ENCODE measurements around the gene TRUB1. TPM values are rescaled to one million over a fixed set of nuclear protein-coding genes. Genes with fewer than 3 reads are reported as not detected.
A peak's percentile ranks its signal among the peaks of the same experiment; 100 is the strongest.

TRUB1 gene
- total and polyA plus RNA-seq, 8 donors: 4.1 to 27.2 (median 14.5) TPM

DNA sequence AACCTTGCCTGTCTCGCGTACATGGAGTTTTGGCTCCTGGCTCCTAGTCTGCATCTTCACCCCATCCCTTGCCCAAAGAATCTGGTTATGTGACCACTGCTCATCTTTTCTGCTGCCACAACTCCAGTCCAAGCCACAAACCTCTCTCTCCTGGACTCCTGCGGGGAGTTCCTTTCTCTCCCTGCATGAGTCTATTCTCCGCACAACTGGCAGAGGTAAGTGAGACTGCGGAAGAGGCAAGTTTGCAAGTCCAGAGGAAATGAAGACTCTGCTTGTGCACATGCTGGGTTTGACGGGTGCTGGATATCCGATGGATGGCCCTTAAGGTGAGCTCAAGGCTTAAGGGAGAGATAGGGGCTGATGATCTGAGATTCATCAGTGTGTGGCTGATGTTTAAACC lies 61.0 kb downstream of the TRUB1 start:
- peaks cover 0 to 10% (median 2%) of the 10 kb centered on the region in 4 donors for H3K36me3 ChIP-seq
- TF ChIP-seq POLR2A (IDR thresholded peaks at IDR 0.05) (no peak), POLR2AphosphoS5 (IDR thresholded peaks at IDR 0.05) (no peak), EP300 (IDR thresholded peaks at IDR 0.05) (no peak)
- TF ChIP-seq, protein P1, sequence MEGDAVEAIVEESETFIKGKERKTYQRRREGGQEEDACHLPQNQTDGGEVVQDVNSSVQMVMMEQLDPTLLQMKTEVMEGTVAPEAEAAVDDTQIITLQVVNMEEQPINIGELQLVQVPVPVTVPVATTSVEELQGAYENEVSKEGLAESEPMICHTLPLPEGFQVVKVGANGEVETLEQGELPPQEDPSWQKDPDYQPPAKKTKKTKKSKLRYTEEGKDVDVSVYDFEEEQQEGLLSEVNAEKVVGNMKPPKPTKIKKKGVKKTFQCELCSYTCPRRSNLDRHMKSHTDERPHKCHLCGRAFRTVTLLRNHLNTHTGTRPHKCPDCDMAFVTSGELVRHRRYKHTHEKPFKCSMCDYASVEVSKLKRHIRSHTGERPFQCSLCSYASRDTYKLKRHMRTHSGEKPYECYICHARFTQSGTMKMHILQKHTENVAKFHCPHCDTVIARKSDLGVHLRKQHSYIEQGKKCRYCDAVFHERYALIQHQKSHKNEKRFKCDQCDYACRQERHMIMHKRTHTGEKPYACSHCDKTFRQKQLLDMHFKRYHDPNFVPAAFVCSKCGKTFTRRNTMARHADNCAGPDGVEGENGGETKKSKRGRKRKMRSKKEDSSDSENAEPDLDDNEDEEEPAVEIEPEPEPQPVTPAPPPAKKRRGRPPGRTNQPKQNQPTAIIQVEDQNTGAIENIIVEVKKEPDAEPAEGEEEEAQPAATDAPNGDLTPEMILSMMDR (IDR thresholded peaks at IDR 0.05): no peak
- H3K27me3 ChIP-seq: peaks cover 0 to 5% (median 0%) of the 10 kb centered on the region in 3 donors
- 94 to 98% (median 95%) methylated on average over 7 of the region's 7 CpGs for WGBS, 5 donors
- H3K4me3 ChIP-seq: no peak overlapping the region
- no peaks in the 10 kb centered on the region for H3K4me1 ChIP-seq
- intact Hi-C loops (cut with DNase I; ENCODE audit: low total_unique reads): no loop called here
- H3K9me3 ChIP-seq: no peaks in the 10 kb centered on the region
- no peak overlapping the region for H3K27ac ChIP-seq
- no peak for DNase-seq

DNA sequence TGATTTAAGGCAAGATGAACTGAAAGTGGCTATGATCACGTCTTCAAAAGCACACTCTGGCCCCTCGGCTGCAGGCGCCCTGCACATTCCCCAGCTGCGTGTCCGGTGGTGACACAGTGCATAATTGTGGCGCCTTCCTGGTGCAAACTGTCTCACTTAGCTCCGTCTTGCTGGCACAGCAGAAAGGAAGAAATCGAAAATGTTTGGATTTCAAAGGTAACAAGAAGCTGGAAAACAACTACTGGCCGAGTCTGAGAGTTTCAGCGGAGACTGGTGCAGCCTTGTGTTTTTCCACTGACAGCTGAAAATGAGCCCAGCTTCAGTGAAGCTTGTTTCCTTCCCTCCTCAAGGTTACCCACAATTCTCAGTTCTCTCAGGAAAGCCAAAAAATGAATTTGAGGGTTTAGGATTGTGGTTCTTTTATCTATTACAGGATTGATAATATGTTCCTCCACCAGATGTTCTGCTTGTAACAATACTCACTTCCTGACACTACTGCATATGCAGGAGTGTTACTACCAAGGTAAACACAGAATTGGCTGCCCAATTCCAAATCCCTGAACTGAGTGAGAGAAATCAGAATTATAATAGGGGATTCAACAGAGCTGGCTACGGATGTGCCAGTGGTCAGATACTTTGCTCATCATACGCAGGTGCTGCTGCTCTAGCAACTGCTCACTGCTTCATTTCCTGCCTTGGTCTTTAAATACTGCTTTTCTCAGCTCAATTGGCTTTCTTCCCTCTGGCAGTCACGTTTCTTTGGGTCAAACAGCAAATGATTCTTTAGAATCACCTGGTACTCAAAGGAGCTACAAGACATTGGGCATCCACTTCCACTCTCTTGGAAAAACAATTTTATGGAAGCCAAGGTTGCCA lies 63.7 kb downstream of the TRUB1 start:
- no peak overlapping the region for H3K27ac ChIP-seq
- H3K36me3 ChIP-seq: no peaks in the 10 kb centered on the region
- TF ChIP-seq POLR2A (IDR thresholded peaks at IDR 0.05) (no peak), EP300 (IDR thresholded peaks at IDR 0.05) (no peak), POLR2AphosphoS5 (IDR thresholded peaks at IDR 0.05) (no peak)
- WGBS, 5 donors: 58 to 70% (median 64%) methylated on average over 13 of the region's 13 CpGs
- H3K4me1 ChIP-seq: no peaks in the 10 kb centered on the region
- intact Hi-C loops (cut with DNase I; ENCODE audit: low total_unique reads): loop anchor here (10.0 kb wide), 1 partner anchor 123 kb away; no protein-coding TSS in a partner anchor
- H3K4me3 ChIP-seq: peak overlapping the region in 2 of 4 donors; percentile 15 to 20
- DNase-seq: peak in 1 of 2 donors; percentile 20
- H3K27me3 ChIP-seq: peaks cover 0 to 8% (median 0%) of the 10 kb centered on the region in 3 donors
- H3K9me3 ChIP-seq: no peaks in the 10 kb centered on the region

DNA sequence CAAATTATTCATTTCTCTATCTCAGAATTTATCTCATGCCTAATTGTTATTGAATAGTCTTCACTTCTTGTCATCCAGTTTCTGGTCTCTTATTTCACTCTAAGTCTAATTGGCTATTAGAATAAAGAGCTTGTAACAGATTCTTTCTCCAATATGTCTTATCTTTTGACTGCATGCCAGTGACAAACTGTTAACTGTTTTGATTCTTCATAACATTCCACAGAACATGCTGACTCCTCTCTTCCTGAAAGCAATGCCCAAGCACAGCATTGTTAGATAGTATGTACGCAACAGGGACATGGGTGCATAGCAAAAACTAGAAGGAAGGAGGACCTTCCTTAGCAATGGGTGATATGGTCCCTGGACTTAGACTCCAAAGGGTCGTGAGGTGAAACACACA lies 65.4 kb downstream of the TRUB1 start:
- no peaks in the 10 kb centered on the region for H3K9me3 ChIP-seq
- H3K27me3 ChIP-seq: peaks cover 0 to 8% (median 0%) of the 10 kb centered on the region in 3 donors
- H3K36me3 ChIP-seq: no peaks in the 10 kb centered on the region
- TF ChIP-seq EP300 (IDR thresholded peaks at IDR 0.05): no peak
- TF ChIP-seq, protein P1 (IDR thresholded peaks at IDR 0.05): no peak
- TF ChIP-seq POLR2AphosphoS5 (IDR thresholded peaks at IDR 0.05): no peak
- no peak for TF ChIP-seq POLR2A (IDR thresholded peaks at IDR 0.05)
- H3K4me3 ChIP-seq: no peak overlapping the region
- H3K4me1 ChIP-seq: no peaks in the 10 kb centered on the region
- no peak overlapping the region for H3K27ac ChIP-seq
- intact Hi-C loops (cut with DNase I; ENCODE audit: low total_unique reads): loop anchor here (10.0 kb wide), 1 partner anchor 121 kb away; no protein-coding TSS in a partner anchor
- 87 to 92% (median 90%) methylated on average over 2 of the region's 2 CpGs for WGBS, 5 donors
- DNase-seq: no peak

DNA sequence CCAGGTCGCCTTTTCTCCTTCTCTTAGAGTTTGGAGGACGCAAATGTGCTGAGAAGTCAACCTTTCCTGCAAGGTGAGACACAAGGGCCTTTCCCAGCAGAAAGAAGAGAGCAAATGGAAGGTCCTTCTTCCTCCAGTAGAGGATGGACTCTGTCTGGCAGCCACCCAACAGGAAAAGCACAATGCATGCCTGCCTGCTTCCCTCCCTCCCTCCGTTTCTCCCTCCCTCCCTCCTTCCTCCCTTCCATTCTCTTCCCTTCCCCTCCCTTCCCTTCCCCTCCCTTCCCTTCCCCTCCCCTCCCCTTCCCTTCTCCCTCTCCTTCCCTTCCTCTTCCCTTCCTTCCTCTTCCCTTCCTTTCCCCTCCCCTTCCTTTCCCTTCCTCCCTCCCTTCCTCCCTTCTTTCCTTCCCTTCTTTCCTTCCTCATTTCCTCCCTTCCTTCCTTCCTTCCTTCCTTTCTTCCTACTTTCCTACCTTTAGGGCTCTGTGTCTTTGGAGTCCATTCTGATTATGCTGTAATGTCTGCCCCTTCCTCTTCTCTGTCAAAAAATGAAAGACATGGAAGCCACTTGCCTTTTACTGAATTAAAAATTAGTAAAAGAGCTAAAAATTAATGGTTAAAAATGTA lies 66.4 kb downstream of the TRUB1 start:
- Histone ChIP-seq H3K36me3 (no peaks in the 10 kb centered on the region), H3K4me3 (no peak overlapping the region), H3K27me3 (peaks cover 0 to 8% (median 0%) of the 10 kb centered on the region in 3 donors), H3K4me1 (no peaks in the 10 kb centered on the region), H3K9me3 (no peaks in the 10 kb centered on the region), H3K27ac (no peak overlapping the region)
- no peak for DNase-seq
- TF ChIP-seq POLR2A (IDR thresholded peaks at IDR 0.05) (no peak), POLR2AphosphoS5 (IDR thresholded peaks at IDR 0.05) (no peak)
- WGBS, 5 donors: 50 to 77% (median 72%) methylated on average over 3 of the region's 3 CpGs
- intact Hi-C loops (cut with DNase I; ENCODE audit: low total_unique reads): loop anchor here (10.0 kb wide), 1 partner anchor 120 kb away; no protein-coding TSS in a partner anchor

DNA sequence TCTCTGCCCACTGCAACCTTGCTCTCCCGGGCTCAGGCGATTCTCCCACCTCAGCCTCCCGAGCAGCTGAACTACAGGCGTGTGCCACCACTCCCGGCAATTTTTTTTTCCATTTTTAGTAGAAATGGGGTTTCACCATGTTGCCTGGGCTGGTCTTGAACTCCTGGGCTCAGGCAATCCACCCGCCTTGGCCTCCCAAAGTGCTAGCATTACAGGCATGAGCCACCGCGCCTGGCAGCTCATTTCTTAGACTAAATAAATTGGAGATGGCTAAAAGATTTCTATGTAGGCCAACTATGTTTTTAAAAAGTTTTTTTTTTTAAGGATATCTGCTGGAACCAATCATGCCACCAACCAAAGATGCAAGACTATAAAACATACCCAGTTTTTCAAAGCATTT lies 67.8 kb downstream of the TRUB1 start:
- WGBS, 5 donors: 91 to 95% (median 93%) methylated on average over 8 of the region's 8 CpGs
- H3K4me1 ChIP-seq: no peaks in the 10 kb centered on the region

More for the DNA sequence above, 67.8 kb downstream of the TRUB1 start:
- no peak overlapping the region for H3K4me3 ChIP-seq
- no peak overlapping the region for H3K27ac ChIP-seq
- intact Hi-C loops (cut with DNase I; ENCODE audit: low total_unique reads): loop anchor here (10.0 kb wide), 1 partner anchor 119 kb away; no protein-coding TSS in a partner anchor
- H3K36me3 ChIP-seq: no peaks in the 10 kb centered on the region
- H3K9me3 ChIP-seq: no peaks in the 10 kb centered on the region
- no peak for TF ChIP-seq POLR2AphosphoS5 (IDR thresholded peaks at IDR 0.05)
- no peak for TF ChIP-seq POLR2A (IDR thresholded peaks at IDR 0.05)
- TF ChIP-seq, protein P1 (IDR thresholded peaks at IDR 0.05): no peak
- TF ChIP-seq EP300 (IDR thresholded peaks at IDR 0.05): no peak
- no peak for DNase-seq
- peaks cover 0 to 8% (median 0%) of the 10 kb centered on the region in 3 donors for H3K27me3 ChIP-seq
